Brain microvascular endothelial cell (primary cell): ENCODE results near the gene SEPTIN5.

Experiments
- DNase-seq: peaks from one replicate; pipeline ENCODE4 v3.0.0-alpha.2; 2020
- H3K27ac ChIP-seq: fragments of 250-450 bp; sonication (Bioruptor Pico); 2 replicates; pipeline ENCODE4 v1.5.1; 2020; ENCODE audit warnings: mild to moderate bottlenecking, moderate library complexity
- H3K27me3 ChIP-seq: fragments of 250-450 bp; sonication (Bioruptor Pico); replicated peaks from 2 replicates; pipeline ENCODE4 v1.5.1; 2020; ENCODE audit warnings: mild to moderate bottlenecking
- H3K36me3 ChIP-seq: fragments of 250-450 bp; sonication (Bioruptor Pico); replicated peaks from 2 replicates; pipeline ENCODE4 v1.5.1; 2020; ENCODE audit warnings: mild to moderate bottlenecking
- H3K4me3 ChIP-seq: 2 replicates; pipeline ENCODE4 v1.5.1; 2011; ENCODE audit warnings: low read depth, mild to moderate bottlenecking, control low read depth, low read length, moderate library complexity
- in situ Hi-C: cut with HindIII; loops from 2 replicates; pipeline ENCODE4 v1.10.0; 2017; ENCODE audit warnings: low sequenced_read_pairs, low pct_ligation_motif_present
- TF ChIP-seq, protein P1 (sequence below): IDR thresholded peaks from 2 replicates; pipeline ENCODE4 v1.5.1; 2011; ENCODE audit warnings: low read depth, mild to moderate bottlenecking, moderate library complexity, low read length, control low read depth, inconsistent platforms; ENCODE audit errors: missing control alignments

Gene SEPTIN5

DNA sequence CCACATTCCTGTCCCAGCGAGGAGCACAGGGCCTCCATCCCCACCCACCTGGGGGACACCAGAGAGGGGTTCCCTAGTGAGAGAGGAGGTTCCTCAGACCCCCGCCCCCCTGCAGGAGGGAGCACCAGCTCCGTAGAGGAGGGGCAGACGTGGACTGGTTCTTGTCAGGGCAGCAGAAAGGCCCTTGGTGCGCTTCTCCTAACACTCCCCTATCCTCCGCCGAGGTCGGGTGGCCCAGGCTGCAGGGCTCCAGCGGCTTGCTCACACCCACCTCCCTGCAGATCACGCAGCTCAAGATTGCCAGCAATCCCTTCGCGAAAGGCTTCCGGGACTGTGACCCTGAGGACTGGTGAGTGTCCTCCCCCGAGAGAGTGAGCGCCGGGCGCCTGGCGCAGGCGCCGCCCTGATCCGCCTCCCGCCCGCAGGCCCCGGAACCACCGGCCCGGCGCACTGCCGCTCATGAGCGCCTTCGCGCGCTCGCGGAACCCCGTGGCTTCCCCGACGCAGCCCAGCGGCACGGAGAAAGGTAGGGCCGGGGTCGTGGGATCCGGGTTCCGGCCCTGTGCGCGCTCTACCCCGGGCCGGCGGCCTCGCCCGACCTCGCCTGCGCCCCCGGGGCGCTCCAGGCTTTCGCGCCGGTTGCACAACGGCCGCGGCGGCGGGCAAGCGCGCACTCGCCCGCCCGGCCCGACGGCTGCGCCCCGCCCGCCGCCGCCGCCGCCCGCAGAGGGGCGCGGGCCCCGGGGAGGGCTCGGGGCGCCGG lies 51.4 kb downstream of the SEPTIN5 start:
- Histone ChIP-seq H3K27ac (no peak overlapping the region), H3K27me3 (peaks cover 71% of the 10 kb centered on the region), H3K36me3 (no peaks in the 10 kb centered on the region), H3K4me3 (no peak overlapping the region)
- in situ Hi-C loops: no loop called here
- TF ChIP-seq, protein P1, sequence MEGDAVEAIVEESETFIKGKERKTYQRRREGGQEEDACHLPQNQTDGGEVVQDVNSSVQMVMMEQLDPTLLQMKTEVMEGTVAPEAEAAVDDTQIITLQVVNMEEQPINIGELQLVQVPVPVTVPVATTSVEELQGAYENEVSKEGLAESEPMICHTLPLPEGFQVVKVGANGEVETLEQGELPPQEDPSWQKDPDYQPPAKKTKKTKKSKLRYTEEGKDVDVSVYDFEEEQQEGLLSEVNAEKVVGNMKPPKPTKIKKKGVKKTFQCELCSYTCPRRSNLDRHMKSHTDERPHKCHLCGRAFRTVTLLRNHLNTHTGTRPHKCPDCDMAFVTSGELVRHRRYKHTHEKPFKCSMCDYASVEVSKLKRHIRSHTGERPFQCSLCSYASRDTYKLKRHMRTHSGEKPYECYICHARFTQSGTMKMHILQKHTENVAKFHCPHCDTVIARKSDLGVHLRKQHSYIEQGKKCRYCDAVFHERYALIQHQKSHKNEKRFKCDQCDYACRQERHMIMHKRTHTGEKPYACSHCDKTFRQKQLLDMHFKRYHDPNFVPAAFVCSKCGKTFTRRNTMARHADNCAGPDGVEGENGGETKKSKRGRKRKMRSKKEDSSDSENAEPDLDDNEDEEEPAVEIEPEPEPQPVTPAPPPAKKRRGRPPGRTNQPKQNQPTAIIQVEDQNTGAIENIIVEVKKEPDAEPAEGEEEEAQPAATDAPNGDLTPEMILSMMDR: no peak
- DNase-seq: no peak

DNA sequence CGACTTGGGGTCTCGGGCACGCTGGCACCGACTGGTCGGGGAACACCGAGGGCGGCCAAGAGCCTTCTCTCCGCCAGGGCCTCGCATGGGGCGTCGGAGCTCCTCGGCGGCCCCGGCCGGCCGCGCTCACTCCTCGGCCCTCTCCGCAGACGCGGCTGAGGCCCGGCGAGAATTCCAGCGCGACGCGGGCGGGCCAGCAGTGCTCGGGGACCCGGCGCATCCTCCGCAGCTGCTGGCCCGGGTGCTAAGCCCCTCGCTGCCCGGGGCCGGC lies 51.9 kb downstream of the SEPTIN5 start:
- H3K4me3 ChIP-seq: no peak overlapping the region
- in situ Hi-C loops: no loop called here
- peaks cover 69% of the 10 kb centered on the region for H3K27me3 ChIP-seq

DNA sequence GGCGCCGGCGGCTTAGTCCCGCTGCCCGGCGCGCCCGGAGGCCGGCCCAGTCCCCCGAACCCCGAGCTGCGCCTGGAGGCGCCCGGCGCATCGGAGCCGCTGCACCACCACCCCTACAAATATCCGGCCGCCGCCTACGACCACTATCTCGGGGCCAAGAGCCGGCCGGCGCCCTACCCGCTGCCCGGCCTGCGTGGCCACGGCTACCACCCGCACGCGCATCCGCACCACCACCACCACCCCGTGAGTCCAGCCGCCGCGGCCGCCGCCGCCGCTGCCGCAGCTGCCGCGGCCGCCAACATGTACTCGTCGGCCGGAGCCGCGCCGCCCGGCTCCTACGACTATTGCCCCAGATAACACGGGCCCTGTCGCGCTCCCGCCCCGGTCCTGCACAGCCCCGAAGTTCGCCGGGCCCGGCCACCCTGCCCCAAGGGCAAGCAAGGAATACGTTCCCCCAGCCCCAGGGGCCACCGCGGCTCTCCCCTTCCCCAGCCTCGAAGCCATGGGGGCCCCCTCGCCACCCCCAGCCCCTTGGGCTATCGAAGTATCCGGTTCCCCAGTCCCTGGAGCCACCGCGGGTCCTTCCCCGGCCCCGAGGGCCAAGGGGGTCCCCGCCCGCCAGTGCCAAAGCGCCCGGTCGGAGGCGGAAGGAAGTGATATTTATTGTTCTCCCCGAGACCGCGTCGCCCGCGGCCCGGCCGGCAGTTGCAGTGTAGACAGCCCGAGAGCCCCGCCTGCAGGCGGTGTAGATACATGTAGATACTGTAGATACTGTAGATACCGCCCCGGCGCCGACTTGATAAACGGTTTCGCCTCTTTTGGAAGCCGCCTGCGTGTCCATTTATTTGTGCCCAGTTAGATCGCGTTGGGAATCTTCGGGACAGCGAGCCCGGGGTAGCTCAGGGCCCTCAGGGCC lies 52.5 kb downstream of the SEPTIN5 start:
- Histone ChIP-seq H3K4me3 (no peak overlapping the region), H3K27me3 (peaks cover 69% of the 10 kb centered on the region), H3K27ac (no peak overlapping the region), H3K36me3 (no peaks in the 10 kb centered on the region)
- DNase-seq: peak; percentile 9
- in situ Hi-C loops: no loop called here
- TF ChIP-seq, protein P1: peak; percentile 43

More for the DNA sequence above, 51.9 kb downstream of the SEPTIN5 start:
- Histone ChIP-seq H3K36me3 (no peaks in the 10 kb centered on the region), H3K27ac (no peak overlapping the region)
- TF ChIP-seq, protein P1: no peak
- DNase-seq: no peak

DNA sequence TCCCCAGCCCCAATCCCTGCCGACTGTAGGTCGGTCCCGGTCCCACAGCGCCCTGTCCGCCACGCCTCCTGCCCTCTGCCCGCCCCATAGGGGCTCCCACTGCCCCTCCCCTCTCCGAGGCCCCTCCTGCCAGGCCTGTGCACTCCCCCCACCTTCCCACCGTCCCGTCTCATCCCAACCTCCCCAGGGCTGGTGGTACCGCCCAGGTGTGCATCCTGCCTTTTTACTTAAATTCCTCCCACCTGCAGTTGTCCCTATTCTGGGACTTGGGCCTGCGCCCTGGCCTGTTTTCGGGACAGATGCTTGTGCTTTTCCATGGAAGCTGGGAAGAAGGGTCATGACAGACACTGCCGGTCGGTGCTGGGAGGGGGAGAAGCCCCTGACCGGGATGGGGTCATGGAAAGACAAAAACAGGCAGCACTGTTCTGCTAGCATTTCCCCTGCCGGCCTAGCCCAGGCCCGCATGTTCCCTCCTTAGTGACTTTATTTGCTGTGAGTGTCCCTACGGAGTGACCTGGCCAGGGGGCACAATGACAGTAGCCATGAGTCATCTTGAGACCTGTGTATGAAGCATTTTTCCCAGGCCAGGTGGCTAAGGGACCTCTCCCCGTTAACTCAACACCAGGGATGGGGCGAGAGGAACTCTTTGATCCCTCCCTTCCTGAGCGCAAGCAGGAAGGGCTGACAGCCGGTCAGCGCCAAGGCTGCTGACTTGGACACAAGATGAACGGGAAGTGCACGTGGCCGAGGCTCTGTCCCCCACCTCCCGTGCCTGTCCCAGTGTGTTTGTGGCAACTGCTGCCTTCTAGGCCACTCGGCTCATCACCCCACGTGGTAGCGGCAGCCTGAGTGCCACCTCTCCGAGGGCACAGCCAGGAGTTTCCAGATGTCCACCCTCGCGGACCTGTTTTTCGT lies 53.4 kb downstream of the SEPTIN5 start:
- Histone ChIP-seq H3K36me3 (no peaks in the 10 kb centered on the region), H3K4me3 (no peak overlapping the region), H3K27ac (no peak overlapping the region), H3K27me3 (peaks cover 70% of the 10 kb centered on the region)
- no peak for DNase-seq
- in situ Hi-C loops: no loop called here
- TF ChIP-seq, protein P1: no peak

DNA sequence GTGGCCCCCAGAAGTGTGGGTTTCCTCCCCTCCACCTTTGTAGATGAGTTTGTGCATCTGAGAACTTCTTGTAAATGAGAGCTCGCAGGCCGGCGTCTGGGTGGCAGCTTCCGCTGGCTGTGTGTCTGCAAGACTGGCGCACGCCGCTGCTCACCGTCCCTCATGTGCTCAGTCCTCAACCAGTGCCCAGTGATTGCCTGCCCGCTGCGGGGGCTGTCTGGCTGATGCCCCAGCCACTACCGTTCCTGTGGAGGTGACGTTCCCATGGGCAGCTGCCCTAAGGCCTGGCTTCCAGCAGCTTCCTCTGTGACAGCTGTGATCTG lies 55.1 kb downstream of the SEPTIN5 start:
- Histone ChIP-seq H3K36me3 (no peaks in the 10 kb centered on the region), H3K4me3 (no peak overlapping the region), H3K27ac (no peak overlapping the region), H3K27me3 (peaks cover 73% of the 10 kb centered on the region)
- DNase-seq: no peak
- TF ChIP-seq, protein P1: no peak
- in situ Hi-C loops: no loop called here
